HUES48 (cell line): ENCODE measurements around the gene OR2F2.
A peak's percentile ranks its signal among the peaks of the same experiment; 100 is the strongest.

Experiments used
- H3K27ac ChIP-seq: one replicate; pipeline ENCODE4 v1.7.0; 2013; ENCODE audit warnings: low read depth, low read length, inconsistent platforms
- H3K27me3 ChIP-seq: 2 replicates; pipeline ENCODE4 v1.6.1; 2013; ENCODE audit warnings: mild to moderate bottlenecking, low read length; ENCODE audit not compliant: control insufficient read depth, insufficient read depth
- H3K36me3 ChIP-seq: 2 replicates; pipeline ENCODE4 v1.6.1; 2013; ENCODE audit warnings: low read length; ENCODE audit not compliant: control insufficient read depth, insufficient read depth
- H3K4me1 ChIP-seq: 2 replicates; pipeline ENCODE4 v1.6.1; 2013; ENCODE audit warnings: mild to moderate bottlenecking, low read length; ENCODE audit not compliant: control insufficient read depth, insufficient read depth
- H3K4me3 ChIP-seq: 2 replicates; pipeline ENCODE4 v1.5.1; 2013; ENCODE audit warnings: mild to moderate bottlenecking, low read depth, low read length
- H3K9ac ChIP-seq: 2 replicates; pipeline ENCODE4 v1.6.1; 2013; ENCODE audit warnings: mild to moderate bottlenecking, low read depth, low read length, moderate library complexity
- H3K9me3 ChIP-seq: 2 replicates; pipeline ENCODE4 v1.6.1; 2013; ENCODE audit warnings: low read length; ENCODE audit not compliant: control insufficient read depth, insufficient read depth

OR2F2 gene, protein sequence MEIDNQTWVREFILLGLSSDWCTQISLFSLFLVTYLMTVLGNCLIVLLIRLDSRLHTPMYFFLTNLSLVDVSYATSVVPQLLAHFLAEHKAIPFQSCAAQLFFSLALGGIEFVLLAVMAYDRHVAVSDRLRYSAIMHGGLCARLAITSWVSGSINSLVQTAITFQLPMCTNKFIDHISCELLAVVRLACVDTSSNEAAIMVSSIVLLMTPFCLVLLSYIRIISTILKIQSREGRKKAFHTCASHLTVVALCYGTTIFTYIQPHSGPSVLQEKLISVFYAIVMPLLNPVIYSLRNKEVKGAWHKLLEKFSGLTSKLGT

DNA sequence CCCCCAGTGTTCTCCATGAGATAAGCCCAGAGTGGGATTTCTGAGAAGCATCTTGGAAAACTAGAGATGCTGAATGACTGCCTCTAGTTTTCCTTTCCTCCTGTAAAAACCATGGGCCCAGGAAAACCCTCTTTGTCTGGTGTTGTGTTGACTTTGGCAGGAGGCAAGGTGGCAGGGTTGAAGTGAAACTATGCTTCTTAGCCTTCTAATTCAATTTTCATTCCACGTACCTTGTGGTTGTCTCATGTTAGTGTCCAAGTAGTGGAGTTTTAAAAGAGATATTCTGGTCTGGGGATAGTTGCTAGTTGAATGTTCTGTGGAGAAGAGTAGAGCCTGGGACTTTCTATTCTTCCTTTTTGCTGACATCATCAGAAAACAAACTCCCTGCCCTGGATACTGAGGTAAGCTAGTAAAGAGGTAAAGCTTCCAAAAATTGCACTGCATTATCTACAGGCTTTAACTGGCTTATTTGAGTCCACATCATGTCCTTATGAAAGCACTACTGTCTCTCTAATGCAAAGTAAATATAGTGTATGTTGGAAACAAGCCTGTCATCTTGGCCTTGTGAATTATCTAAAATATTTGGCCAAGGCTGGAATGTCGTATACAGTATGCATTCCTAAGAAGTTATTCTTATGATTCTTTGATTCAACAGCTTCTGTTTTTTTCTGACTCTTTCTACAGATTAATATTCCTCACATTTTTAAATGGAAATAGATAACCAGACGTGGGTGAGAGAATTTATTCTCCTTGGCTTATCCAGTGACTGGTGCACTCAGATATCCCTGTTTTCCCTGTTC lies at the start of gene OR2F2:
Gene OR2F2 (plus strand): TSS at position 708 of the 800 bp plus-strand sequence. CDS start 0 bp downstream, at position 708.
- Histone ChIP-seq H3K9me3 (no peaks in the 10 kb centered on the region), H3K4me1 (no peaks in the 10 kb centered on the region), H3K4me3 (no peak within 1 kb of the TSS), H3K9ac (no peak within 1 kb of the TSS), H3K36me3 (no peaks in the 10 kb centered on the region), H3K27me3 (no peaks in the 10 kb centered on the region), H3K27ac (no peak within 1 kb of the TSS)

DNA sequence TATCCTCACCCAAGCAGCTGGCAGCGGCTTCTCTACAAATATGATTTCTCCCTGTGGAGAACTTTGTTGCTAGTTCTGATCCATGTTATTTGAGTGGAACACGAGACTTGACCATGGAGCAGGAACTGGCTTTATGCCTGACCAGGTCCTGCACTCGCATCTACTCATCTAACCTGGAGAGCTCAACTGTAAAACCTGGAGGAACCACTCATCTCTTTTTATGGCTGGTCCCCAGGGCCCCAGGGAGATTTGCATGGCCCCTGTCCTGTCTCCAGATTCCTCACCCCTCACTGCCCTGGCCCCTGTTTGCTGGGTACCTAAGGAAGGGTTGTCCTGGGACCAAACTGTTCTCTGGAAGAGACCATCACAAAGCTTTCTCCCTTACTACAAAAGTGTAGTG lies 49.1 kb upstream of the OR2F2 start:
- Histone ChIP-seq H3K27ac (peak overlapping the region; percentile 50), H3K4me1 (peaks cover 24% of the 10 kb centered on the region), H3K36me3 (peaks cover 5% of the 10 kb centered on the region), H3K9me3 (no peaks in the 10 kb centered on the region), H3K4me3 (no peak overlapping the region; the same call in 1 of the 2 replicates), H3K9ac (no peak overlapping the region), H3K27me3 (peaks cover 4% of the 10 kb centered on the region; the same call in 1 of the 2 replicates)

DNA sequence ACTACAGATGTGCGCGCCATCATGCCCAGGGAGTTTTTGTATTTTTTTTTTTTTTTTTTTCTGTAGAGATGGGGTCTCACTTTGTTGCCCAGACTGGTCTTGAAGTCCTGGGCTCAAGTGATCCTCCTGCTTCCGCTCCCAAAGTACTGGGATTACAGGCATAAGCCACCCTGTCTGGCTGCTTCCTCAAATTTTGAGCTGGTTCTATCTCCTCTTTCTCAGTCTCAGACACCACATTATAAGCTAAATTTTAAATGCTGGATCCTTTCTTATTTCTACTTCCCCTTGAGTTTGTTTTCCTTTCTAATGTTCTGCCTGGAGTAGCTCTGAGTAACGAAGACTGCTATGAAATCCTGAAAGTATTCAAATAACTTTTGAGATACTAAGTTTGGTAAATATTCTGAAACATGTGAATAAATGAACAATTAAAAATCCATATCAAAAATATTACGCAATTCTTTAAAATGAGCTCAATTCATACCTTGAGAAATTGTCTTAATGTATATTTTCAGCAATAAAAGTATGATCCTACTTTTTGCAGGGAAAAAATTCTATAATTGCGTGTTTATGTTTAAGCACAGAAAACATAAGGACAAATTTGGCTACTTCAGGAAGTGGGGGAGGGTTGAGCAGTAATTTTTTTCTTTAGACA lies 48.1 kb upstream of the OR2F2 start:
- no peaks in the 10 kb centered on the region for H3K9me3 ChIP-seq
- H3K4me1 ChIP-seq = peaks cover 19% of the 10 kb centered on the region

DNA sequence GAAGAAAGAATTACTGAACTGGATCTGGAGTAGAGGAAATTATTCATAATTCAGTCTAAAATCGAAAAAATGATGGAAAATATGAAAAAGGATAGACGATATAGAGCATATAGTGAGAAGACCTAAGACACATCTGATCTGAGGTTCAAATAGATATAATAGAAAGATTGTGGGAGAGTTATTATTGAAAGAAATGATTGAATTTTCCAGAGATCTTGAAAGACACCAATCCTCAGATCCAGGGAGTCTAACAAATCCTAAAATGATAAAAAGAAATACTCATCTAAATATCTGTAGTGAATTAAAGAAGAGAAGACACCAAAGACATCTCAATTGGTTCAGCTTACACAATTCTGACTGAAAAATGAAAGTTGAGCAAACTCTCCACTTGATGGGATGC lies 46.0 kb upstream of the OR2F2 start:
- Histone ChIP-seq H3K9me3 (no peaks in the 10 kb centered on the region), H3K36me3 (peaks cover 5% of the 10 kb centered on the region), H3K4me3 (no peak overlapping the region), H3K27ac (no peak overlapping the region), H3K27me3 (no peaks in the 10 kb centered on the region; the same call in 1 of the 2 replicates), H3K4me1 (peaks cover 18% of the 10 kb centered on the region), H3K9ac (no peak overlapping the region)

More for the DNA sequence above, 48.1 kb upstream of the OR2F2 start:
- no peak overlapping the region for H3K27ac ChIP-seq
- peaks cover 4% of the 10 kb centered on the region; the same call in 1 of the 2 replicates for H3K27me3 ChIP-seq
- H3K9ac ChIP-seq = no peak overlapping the region
- no peak overlapping the region for H3K4me3 ChIP-seq
- peaks cover 5% of the 10 kb centered on the region for H3K36me3 ChIP-seq

DNA sequence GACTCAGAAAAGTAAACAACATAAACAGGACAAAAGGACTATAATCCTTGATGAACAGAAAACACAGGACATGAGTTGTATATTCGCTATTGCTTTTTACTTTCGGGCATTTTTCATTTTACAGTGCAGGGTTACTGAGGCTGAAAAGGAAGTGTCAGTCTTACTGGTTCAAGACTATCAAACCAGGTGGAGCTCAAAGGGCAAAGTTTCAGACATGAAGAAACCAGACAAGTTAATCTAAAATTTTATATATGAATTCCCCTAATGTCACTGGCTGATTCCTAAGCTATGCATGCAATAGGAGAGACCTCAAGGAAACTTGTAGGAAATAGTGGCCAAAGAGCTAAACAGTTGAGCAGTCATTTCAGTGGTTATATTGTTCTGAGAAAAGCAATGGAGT lies 44.5 kb upstream of the OR2F2 start:
- Histone ChIP-seq H3K4me1 (peaks cover 13% of the 10 kb centered on the region), H3K36me3 (peaks cover 5% of the 10 kb centered on the region), H3K9me3 (no peaks in the 10 kb centered on the region), H3K4me3 (no peak overlapping the region), H3K27ac (no peak overlapping the region), H3K27me3 (no peaks in the 10 kb centered on the region), H3K9ac (no peak overlapping the region)

DNA sequence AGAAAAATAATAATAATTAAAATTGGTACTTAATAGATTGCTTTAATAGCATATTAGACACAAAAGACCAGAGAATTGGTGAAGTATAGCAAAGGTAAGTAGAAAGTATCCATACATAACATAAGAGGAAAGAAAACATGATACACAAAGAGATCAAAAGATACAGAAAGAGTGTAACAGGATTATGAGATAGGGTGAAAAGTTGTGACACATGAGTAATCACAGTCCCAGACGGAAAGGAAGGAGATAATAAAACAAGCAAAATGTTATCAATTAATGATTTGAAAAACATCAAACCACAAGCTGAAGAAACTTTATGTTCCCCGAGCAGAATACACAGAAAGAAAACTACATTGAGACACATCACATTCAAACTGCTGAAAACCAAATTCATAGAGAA lies 43.6 kb upstream of the OR2F2 start:
- Histone ChIP-seq H3K9me3 (no peaks in the 10 kb centered on the region), H3K4me3 (no peak overlapping the region), H3K4me1 (peaks cover 4% of the 10 kb centered on the region; the same call in 1 of the 2 replicates), H3K9ac (no peak overlapping the region), H3K27me3 (no peaks in the 10 kb centered on the region), H3K27ac (no peak overlapping the region), H3K36me3 (peaks cover 5% of the 10 kb centered on the region)

DNA sequence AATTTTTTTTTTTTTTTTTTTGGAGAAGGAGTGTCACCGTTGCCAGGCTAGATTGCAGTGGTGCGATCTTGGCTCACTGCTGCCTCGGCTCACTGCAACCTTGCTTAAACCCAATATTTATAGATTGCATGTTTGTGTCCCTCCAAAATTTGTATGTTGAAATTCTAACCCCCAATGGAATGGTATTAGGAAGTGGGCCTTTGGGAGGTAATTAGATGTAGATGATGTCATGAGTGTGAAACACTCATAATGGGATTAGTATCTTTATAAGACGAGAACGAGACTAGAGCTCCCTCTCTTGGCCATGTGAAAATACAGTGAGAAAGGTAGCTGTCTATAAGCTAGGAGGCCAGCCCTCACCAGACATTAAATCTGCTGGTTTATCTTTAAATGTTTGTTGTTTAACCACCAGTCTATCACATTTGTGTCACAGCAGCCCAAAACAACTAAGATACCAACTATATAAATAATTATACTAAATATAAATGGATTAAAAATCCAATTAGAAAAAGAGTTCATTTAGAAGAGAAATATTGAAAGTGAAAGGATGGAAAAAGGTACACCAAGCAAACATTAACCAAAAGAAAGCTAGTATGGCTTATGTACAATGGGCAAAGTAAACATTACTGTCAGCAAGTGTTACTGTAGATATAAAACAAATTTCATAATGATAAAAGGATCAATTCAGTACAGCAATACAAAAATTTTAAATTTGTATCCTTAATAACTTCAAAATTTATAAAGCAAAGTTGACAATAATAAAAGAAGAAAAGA lies 42.3 kb upstream of the OR2F2 start:
- peaks cover 5% of the 10 kb centered on the region for H3K36me3 ChIP-seq
- H3K9ac ChIP-seq = no peak overlapping the region
- H3K4me3 ChIP-seq = no peak overlapping the region
- no peaks in the 10 kb centered on the region; the same call in 1 of the 2 replicates for H3K4me1 ChIP-seq
- no peak overlapping the region for H3K27ac ChIP-seq
- no peaks in the 10 kb centered on the region for H3K27me3 ChIP-seq
- H3K9me3 ChIP-seq = no peaks in the 10 kb centered on the region

DNA sequence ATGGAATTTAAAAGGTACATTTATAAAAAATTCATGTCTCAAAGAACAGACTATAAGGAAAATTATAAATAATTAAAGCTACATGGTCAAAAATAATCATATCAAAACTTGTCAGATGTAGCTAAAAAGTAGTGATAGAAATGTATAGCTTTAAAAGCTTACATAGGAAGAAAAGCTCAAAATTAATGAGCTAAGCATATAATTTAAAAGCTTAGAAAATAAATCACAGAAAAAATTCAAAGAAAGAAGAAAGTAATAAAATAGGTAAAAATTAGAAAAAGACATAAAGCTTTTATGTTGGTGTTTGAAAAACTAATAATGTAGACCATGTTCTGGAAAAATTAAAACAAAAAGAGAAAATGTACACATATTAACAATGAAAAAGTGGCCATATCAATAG lies 38.4 kb upstream of the OR2F2 start:
- Histone ChIP-seq H3K36me3 (no peaks in the 10 kb centered on the region), H3K4me1 (peaks cover 26% of the 10 kb centered on the region), H3K27me3 (no peaks in the 10 kb centered on the region), H3K27ac (no peak overlapping the region), H3K9me3 (no peaks in the 10 kb centered on the region), H3K9ac (no peak overlapping the region), H3K4me3 (no peak overlapping the region)

DNA sequence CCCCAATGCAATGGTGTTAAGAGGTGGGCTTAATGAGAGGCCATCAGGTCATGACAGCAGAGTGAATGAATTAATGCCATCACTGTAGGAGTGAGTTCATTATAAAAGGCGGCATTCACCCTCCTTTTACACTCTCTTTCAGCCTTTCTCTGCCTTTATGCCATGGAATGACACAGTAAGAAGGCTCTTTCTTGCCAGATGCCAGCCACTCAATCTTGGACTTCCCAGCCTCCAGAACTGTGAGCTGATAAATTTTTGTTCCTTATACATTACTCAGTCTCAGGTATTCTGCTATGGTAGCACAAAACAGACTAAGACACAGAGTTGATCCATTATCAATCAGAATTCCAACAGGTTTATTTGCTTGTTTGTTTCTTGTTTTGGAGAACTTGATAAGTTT lies 36.2 kb upstream of the OR2F2 start:
- H3K9me3 ChIP-seq = no peaks in the 10 kb centered on the region
- peaks cover 26% of the 10 kb centered on the region for H3K4me1 ChIP-seq
- H3K27me3 ChIP-seq = no peaks in the 10 kb centered on the region
- no peak overlapping the region for H3K4me3 ChIP-seq
- no peak overlapping the region for H3K27ac ChIP-seq
- no peak overlapping the region for H3K9ac ChIP-seq
- H3K36me3 ChIP-seq = no peaks in the 10 kb centered on the region

DNA sequence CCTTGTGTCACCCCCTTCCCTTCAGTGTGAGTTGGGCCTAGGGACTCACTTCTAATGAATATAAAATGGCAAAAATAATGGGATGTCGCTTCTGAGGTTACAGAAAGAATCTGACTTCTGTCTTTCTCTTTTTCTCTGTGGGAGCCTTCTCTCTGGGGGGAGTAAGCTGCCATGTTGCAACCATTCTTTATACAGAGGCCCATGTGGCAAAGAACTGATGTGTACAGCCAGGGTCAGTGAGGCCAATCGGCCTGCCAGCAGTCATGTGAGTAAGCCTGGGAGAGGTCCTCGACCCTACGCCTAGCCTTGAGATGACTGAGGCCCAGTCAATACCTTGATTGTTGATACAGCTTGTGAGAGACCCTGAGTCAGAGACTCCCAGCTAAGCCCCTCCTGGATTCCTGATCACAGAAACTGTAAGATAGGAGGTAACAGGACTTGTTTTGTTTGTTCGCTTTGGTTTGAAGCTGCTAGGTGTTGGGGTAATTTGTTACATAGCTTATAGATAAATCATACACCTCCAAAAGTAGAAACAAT lies 34.7 kb upstream of the OR2F2 start:
- Histone ChIP-seq H3K27ac (peak overlapping the region; percentile 100), H3K4me1 (peaks cover 35% of the 10 kb centered on the region), H3K36me3 (no peaks in the 10 kb centered on the region), H3K27me3 (no peaks in the 10 kb centered on the region), H3K9ac (no peak overlapping the region), H3K4me3 (peak overlapping the region; percentile 92), H3K9me3 (no peaks in the 10 kb centered on the region)
